Limb (tissue), 2 donors: ENCODE data around the gene PIH1D1.

Source experiments
- DNase-seq, 2 donors: peaks; one replicate each; pipeline ENCODE4 v3.0.0-alpha.2; 2016; ENCODE audit errors: extremely low spot score in 2 of 2

Gene PIH1D1

GRCh38 chr19:49420227-49420626 is 31.4 kb downstream of the PIH1D1 start:
- no peak for DNase-seq

GRCh38 chr19:49419173-49419572 is 32.4 kb downstream of the PIH1D1 start:
- no peak for DNase-seq

- DNase-seq: no peak
Measured at GRCh38 chr19:49418511-49418910, 33.1 kb downstream of the PIH1D1 start.

GRCh38 chr19:49417088-49417487 is 34.5 kb downstream of the PIH1D1 start:
- DNase-seq: no peak

GRCh38 chr19:49415810-49416200 is 35.8 kb downstream of the PIH1D1 start:
- DNase-seq: no peak

GRCh38 chr19:49415102-49415809 is 36.4 kb downstream of the PIH1D1 start:
- DNase-seq: no peak

GRCh38 chr19:49414256-49414655 is 37.4 kb downstream of the PIH1D1 start:
- DNase-seq: no peak

GRCh38 chr19:49413348-49413747 is 38.3 kb downstream of the PIH1D1 start:
- no peak for DNase-seq

GRCh38 chr19:49411681-49412326 is 39.8 kb downstream of the PIH1D1 start:
- no peak for DNase-seq

- DNase-seq: no peak
Measured at GRCh38 chr19:49409441-49410029, 42.1 kb downstream of the PIH1D1 start.

- no peak for DNase-seq
Measured at GRCh38 chr19:49408816-49409440, 42.7 kb downstream of the PIH1D1 start.

GRCh38 chr19:49407482-49408015 is 44.1 kb downstream of the PIH1D1 start:
- no peak for DNase-seq

GRCh38 chr19:49407079-49407478 is 44.5 kb downstream of the PIH1D1 start:
- DNase-seq: no peak

GRCh38 chr19:49403404-49404187 is 48.0 kb downstream of the PIH1D1 start:
- DNase-seq: peak in 1 of 2 donors; percentile 61

GRCh38 chr19:49400029-49400428 is 51.6 kb downstream of the PIH1D1 start:
- no peak for DNase-seq

- no peak for DNase-seq
Measured at GRCh38 chr19:49398931-49399330, 52.7 kb downstream of the PIH1D1 start.

GRCh38 chr19:49398001-49398615 is 53.5 kb downstream of the PIH1D1 start:
- no peak for DNase-seq

GRCh38 chr19:49396738-49397505 is 54.7 kb downstream of the PIH1D1 start:
- DNase-seq: no peak
